C4-2B (cell line): ENCODE measurements around the gene LGALS7B.

ENCODE experiments used
- CTCF ChIP-seq: fragments of 450-650 bp; conservative IDR thresholded peaks from 2 replicates; pipeline ENCODE4 v1.5.1; 2017; ENCODE audit warnings: mild to moderate bottlenecking
- ZFX ChIP-seq: fragments of 450-650 bp; IDR thresholded peaks from 2 replicates; pipeline ENCODE4 v1.6.1; 2017

- TF ChIP-seq CTCF (no peak), ZFX (no peak)
These were observed 44.1 kb downstream of the LGALS7B start for GRCh38 chr19:38833092-38833425.
